MCF 10A (cell line): Measurements from ENCODE around the gene PEF1. TPM values are rescaled to one million over a fixed set of nuclear protein-coding genes. Genes with fewer than 3 reads are reported as not detected.

ENCODE experiments used
- BruUV-seq: library from RNA; stranded (reverse); fragments of 400-500 nt; replicated peaks from 2 replicates; lab custom pipeline; 2021; lab: Mats Ljungman, UMichigan
- CTCF ChIA-PET: fragments of 300-600 bp; sonication (Branson Sonifier 250); formaldehyde crosslinking; extraction: SDS; loops from one replicate; lab custom pipeline; 2021; ENCODE audit warnings: antibody characterized with exemption, inconsistent platforms; lab: Yijun Ruan, JAX
- POLR2A ChIA-PET: fragments of 300-600, 350-650 bp; sonication (Branson Sonifier 250); formaldehyde crosslinking; extraction: SDS; loops from one replicate; lab custom pipeline; 2020; ENCODE audit warnings: antibody characterized with exemption, inconsistent platforms; lab: Yijun Ruan, JAX
- DNase-seq: peaks from one replicate; pipeline ENCODE4 v3.0.0-alpha.2; 2018; ENCODE audit not compliant: unreplicated experiment
- H3K27ac Mint-ChIP-seq: one replicate; pipeline ENCODE4 v1.8.0; 2022; ENCODE audit warnings: mild to moderate bottlenecking, low read depth, mixed read lengths; ENCODE audit not compliant: unreplicated experiment
- H3K27me3 Mint-ChIP-seq: one replicate; pipeline ENCODE4 v1.8.0; 2022; ENCODE audit warnings: mixed read lengths; ENCODE audit not compliant: insufficient read depth, unreplicated experiment
- H3K36me3 Mint-ChIP-seq: one replicate; pipeline ENCODE4 v1.8.0; 2022; ENCODE audit warnings: mild to moderate bottlenecking, moderate library complexity, mixed read lengths; ENCODE audit not compliant: insufficient read depth, unreplicated experiment
- H3K4me1 Mint-ChIP-seq: one replicate; pipeline ENCODE4 v1.8.0; 2022; ENCODE audit warnings: mixed read lengths; ENCODE audit not compliant: insufficient read depth, unreplicated experiment
- H3K4me3 Mint-ChIP-seq: one replicate; pipeline ENCODE4 v1.8.0; 2022; ENCODE audit warnings: mild to moderate bottlenecking, moderate library complexity, mixed read lengths; ENCODE audit not compliant: unreplicated experiment
- H3K9me3 Mint-ChIP-seq: one replicate; pipeline ENCODE4 v1.8.0; 2022; ENCODE audit warnings: mixed read lengths; ENCODE audit not compliant: unreplicated experiment
- intact Hi-C: fragments of 100-400 bp; cut with micrococcal nuclease; formaldehyde crosslinking; loops from 2 replicates; pipeline ENCODE4 v1.14.1; 2022
- total RNA-seq: library from RNA; stranded (reverse); gene quantifications from 2 replicates; pipeline ENCODE4 v1.2.3, GENCODE V29; 2022
- TF ChIP-seq, protein P1 (sequence below): fragments of 200-600 bp; IDR thresholded peaks from one replicate; pipeline ENCODE4 v1.8.0; 2022; ENCODE audit warnings: antibody characterized with exemption, mild to moderate bottlenecking; ENCODE audit not compliant: unreplicated experiment

The PEF1 gene
- total RNA-seq, 1 experiment from 2014 or later = 61.1 TPM

DNA sequence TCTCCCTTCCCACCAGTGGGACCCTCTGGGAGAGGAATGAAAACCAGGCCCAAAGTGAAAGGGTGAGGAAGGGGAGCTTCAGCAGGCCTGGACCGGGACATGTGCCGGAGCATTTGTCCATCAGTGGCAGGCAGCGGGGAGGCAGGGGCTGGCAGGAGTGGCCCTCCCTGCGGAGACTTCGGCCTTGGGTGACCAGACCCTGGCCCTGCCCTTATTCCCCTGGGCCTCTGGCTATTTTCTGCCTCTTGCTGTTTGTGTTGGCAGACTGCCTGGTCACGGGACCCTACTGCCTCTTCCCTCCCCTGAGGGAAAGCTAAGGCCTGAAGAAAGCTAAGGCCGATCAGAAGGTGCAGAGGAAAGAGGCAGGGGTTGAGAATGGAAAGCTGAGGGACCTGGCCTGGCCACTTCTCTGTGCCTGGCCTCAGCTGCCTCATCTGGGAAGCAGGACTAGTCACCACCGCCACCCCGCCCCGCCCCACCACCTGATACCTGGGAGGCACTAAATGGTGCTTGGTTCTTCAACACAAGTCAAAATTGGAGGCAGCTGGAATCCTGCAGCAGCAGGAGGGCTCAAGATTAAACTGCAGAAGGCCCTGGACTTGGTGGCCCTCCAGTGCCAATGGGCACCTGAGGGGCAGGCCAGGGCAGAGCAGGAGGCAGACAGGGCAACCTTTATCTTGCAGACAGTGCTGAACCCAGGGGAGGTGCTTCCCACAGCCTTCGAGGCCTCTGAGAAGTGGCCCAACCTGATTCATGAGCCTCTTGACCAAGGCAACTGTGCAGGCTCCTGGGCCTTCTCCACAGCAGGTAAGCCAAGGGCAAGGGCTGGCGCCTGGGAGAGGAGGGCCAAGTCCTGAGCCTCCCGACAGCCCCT lies 60.4 kb downstream of the PEF1 start:
- TF ChIP-seq, protein P1, sequence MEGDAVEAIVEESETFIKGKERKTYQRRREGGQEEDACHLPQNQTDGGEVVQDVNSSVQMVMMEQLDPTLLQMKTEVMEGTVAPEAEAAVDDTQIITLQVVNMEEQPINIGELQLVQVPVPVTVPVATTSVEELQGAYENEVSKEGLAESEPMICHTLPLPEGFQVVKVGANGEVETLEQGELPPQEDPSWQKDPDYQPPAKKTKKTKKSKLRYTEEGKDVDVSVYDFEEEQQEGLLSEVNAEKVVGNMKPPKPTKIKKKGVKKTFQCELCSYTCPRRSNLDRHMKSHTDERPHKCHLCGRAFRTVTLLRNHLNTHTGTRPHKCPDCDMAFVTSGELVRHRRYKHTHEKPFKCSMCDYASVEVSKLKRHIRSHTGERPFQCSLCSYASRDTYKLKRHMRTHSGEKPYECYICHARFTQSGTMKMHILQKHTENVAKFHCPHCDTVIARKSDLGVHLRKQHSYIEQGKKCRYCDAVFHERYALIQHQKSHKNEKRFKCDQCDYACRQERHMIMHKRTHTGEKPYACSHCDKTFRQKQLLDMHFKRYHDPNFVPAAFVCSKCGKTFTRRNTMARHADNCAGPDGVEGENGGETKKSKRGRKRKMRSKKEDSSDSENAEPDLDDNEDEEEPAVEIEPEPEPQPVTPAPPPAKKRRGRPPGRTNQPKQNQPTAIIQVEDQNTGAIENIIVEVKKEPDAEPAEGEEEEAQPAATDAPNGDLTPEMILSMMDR = no peak
- Mint-ChIP-seq H3K27ac (no peak overlapping the region), H3K9me3 (no peaks in the 10 kb centered on the region), H3K36me3 (peaks cover 11% of the 10 kb centered on the region), H3K27me3 (no peaks in the 10 kb centered on the region), H3K4me3 (no peak overlapping the region), H3K4me1 (peaks cover 27% of the 10 kb centered on the region)
- DNase-seq = peak; percentile 52
- ChIA-PET POLR2A (interaction anchor here (0.7 to 2.7 kb wide), 2 partner anchors 10 to 60 kb away, joined by 3 to 16 read pairs; partner anchors contain the start of gene PEF1), CTCF (interaction anchor here (0.6 to 1.0 kb wide), 5 partner anchors 9 to 35 kb away, joined by 3 to 5 read pairs (median 3); no protein-coding TSS in a partner anchor)
- intact Hi-C loops = no loop called here
- no TSS peak for BruUV-seq

DNA sequence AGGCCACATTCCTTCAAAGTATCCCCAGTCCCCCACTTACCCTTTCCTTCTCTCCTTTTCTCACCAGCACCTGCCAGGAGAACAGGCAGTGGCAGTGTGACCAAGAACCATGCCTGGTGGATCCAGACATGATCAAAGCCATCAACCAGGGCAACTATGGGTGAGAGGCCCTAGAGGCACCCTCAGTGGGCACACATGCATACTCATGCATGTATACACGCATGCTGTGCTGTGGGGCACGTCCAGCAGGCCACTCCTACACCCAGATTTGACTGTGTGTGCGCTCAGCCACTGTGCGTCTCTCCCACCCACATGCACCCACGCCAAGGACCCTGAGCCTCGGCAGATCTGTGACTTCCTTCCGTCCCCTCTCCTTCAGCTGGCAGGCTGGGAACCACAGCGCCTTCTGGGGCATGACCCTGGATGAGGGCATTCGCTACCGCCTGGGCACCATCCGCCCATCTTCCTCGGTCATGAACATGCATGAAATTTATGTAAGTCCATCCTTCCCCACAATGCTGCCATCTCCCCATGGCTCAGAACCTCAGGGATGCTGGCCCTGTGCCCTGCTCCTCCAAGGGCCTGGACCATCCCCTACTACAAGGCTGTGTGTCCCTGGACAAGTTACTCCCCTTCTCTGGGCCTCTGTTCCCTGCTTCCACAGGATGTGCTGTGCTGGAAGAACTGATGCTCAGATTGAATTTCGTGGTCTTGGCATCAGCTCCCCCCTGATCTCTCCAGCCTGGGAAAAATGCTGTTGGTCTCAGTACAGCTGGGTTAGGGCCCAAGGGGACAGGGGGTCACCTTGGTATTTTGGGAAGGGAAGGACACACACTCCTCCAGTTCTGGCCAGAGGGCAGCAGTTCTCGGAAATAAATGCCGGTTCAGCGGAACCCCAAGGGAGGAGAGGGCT lies 61.3 kb downstream of the PEF1 start:
- TF ChIP-seq, protein P1 = no peak
- H3K36me3 Mint-ChIP-seq = peaks cover 11% of the 10 kb centered on the region
- peaks cover 27% of the 10 kb centered on the region for H3K4me1 Mint-ChIP-seq
- no peak overlapping the region for H3K27ac Mint-ChIP-seq
- no peaks in the 10 kb centered on the region for H3K27me3 Mint-ChIP-seq
- H3K9me3 Mint-ChIP-seq = no peaks in the 10 kb centered on the region
- no TSS peak for BruUV-seq
- intact Hi-C loops = no loop called here
- CTCF ChIA-PET = no interaction called here
- DNase-seq = no peak
- no peak overlapping the region for H3K4me3 Mint-ChIP-seq
- POLR2A ChIA-PET = interaction anchor here (0.6 to 2.7 kb wide), 2 partner anchors 9 to 299 kb away, joined by 3 to 16 read pairs; no protein-coding TSS in a partner anchor

GRCh38 chr1:31581821-31582810 lies 62.6 kb downstream of the PEF1 start:
- Mint-ChIP-seq H3K36me3 (peaks cover 11% of the 10 kb centered on the region), H3K27me3 (no peaks in the 10 kb centered on the region), H3K4me3 (no peak overlapping the region), H3K4me1 (peaks cover 27% of the 10 kb centered on the region), H3K9me3 (no peaks in the 10 kb centered on the region), H3K27ac (peak overlapping the region; percentile 36)
- TF ChIP-seq, protein P1 = no peak
- CTCF ChIA-PET = interaction anchor here (0.6 to 2.0 kb wide), 4 partner anchors 9 to 24 kb away, joined by 3 to 10 read pairs (median 4); no protein-coding TSS in a partner anchor
- POLR2A ChIA-PET = no interaction called here
- BruUV-seq = no TSS peak
- DNase-seq = peak; percentile 60
- intact Hi-C loops = no loop called here
